OCI-LY7 (cell line): ENCODE data around the gene GPR183.

Experiments
- EZH2phosphoT487 ChIP-seq: fragments of 200-600 bp; sonication (generic); IDR thresholded peaks from 2 replicates; pipeline ENCODE4 v1.6.1; 2018; ENCODE audit warnings: low read depth, borderline replicate concordance, mild to moderate bottlenecking, mixed run types, antibody characterized with exemption, low read length, moderate library complexity, mixed read lengths
- TF ChIP-seq, protein P1 (sequence below): fragments of 200-600 bp; sonication (generic); conservative IDR thresholded peaks from 2 replicates; pipeline ENCODE4 v1.5.1; 2014; ENCODE audit warnings: mild to moderate bottlenecking, antibody characterized with exemption, low read length, moderate library complexity, mixed read lengths

DNA sequence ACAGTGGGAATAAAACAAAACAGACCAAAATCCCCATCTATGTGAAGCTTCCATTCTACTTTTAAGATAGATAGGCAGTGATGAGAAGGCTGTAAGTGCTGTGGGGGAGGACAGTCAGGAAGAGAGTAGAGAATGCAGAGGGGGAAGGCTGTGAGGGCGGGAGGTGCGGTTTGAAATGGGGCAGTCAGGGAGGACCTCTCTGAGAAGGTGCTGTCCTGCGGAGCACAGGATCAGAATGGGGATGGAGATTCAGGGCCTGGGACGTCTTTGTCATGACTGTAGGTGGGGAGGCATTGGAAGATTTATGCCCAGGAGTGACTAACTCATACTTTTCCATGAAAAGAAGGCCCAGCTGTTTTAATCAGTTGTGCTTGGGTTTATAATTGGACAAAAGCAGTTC, 3.9 kb upstream of the GPR183 start:
- TF ChIP-seq, protein P1, sequence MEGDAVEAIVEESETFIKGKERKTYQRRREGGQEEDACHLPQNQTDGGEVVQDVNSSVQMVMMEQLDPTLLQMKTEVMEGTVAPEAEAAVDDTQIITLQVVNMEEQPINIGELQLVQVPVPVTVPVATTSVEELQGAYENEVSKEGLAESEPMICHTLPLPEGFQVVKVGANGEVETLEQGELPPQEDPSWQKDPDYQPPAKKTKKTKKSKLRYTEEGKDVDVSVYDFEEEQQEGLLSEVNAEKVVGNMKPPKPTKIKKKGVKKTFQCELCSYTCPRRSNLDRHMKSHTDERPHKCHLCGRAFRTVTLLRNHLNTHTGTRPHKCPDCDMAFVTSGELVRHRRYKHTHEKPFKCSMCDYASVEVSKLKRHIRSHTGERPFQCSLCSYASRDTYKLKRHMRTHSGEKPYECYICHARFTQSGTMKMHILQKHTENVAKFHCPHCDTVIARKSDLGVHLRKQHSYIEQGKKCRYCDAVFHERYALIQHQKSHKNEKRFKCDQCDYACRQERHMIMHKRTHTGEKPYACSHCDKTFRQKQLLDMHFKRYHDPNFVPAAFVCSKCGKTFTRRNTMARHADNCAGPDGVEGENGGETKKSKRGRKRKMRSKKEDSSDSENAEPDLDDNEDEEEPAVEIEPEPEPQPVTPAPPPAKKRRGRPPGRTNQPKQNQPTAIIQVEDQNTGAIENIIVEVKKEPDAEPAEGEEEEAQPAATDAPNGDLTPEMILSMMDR, result no peak
- no peak for TF ChIP-seq EZH2phosphoT487
